Left ventricle myocardium inferior (tissue), 1 donor: Measurements from ENCODE around the gene ADCY6. TPM values are rescaled to one million over a fixed set of nuclear protein-coding genes. Genes with fewer than 3 reads are reported as not detected.

Experiments
- DNase-seq: peaks from one replicate; pipeline ENCODE4 v3.0.0-alpha.2; 2020
- H3K27ac ChIP-seq: fragments of 200-600 bp; replicated peaks from 2 replicates; pipeline ENCODE4 v1.8.0; 2021
- H3K27me3 ChIP-seq: fragments of 200-600 bp; 2 replicates; pipeline ENCODE4 v1.8.0; 2021; ENCODE audit warnings: low read depth
- H3K36me3 ChIP-seq: fragments of 200-600 bp; 2 replicates; pipeline ENCODE4 v1.8.0; 2021
- H3K4me1 ChIP-seq: fragments of 200-600 bp; 2 replicates; pipeline ENCODE4 v1.8.0; 2021
- H3K4me3 ChIP-seq: fragments of 200-600 bp; 2 replicates; pipeline ENCODE4 v1.8.0; 2021; ENCODE audit warnings: mild to moderate bottlenecking, moderate library complexity
- H3K9me3 ChIP-seq: fragments of 200-600 bp; replicated peaks from 2 replicates; pipeline ENCODE4 v1.8.0; 2021
- intact Hi-C: fragments of 100-400 bp; cut with micrococcal nuclease; formaldehyde crosslinking; loops from one replicate; pipeline ENCODE4 v1.11.0; 2022
- total RNA-seq: library from RNA; stranded (reverse); fragmentation: NEBNext Ultra II Directional; extraction: Animal tissue kit (Norgen Biotek cat#: 25700); gene quantifications from one replicate; pipeline ENCODE4 v1.2.1, GENCODE V29; 2021
- TF ChIP-seq, protein P1 (sequence below): fragments of 200-600 bp; IDR thresholded peaks from 2 replicates; pipeline ENCODE4 v1.8.0; 2021; ENCODE audit warnings: antibody characterized with exemption, mild to moderate bottlenecking, borderline replicate concordance
- donor health status: DM: no; HTN: yes; CAD: no; lungs with severe emphysema.

Gene ADCY6
- total RNA-seq, 1 donor from 2014 or later = 98.4 TPM

DNA sequence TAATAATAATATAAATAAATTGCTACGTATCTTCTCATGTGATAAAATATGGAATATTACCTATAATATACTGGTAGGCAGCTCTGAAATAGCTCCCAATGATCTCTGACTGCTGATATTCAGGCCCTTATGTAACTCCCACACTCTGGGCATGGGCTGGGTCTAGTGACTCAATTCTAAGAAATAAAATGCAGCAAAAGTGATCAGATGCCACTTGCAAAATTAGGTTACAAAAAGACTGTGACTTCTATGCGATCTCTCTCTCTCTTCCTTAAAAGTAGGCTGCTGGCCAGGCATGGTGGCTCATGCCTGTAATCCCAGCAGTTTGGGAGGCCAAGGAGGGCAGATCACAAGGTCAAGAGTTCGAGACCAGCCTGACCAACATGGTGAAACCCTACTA is 19.1 kb upstream of the ADCY6 start:
- Histone ChIP-seq H3K4me3 (no peak overlapping the region), H3K36me3 (no peaks in the 10 kb centered on the region), H3K4me1 (no peaks in the 10 kb centered on the region), H3K27me3 (no peaks in the 10 kb centered on the region), H3K27ac (no peak overlapping the region), H3K9me3 (no peaks in the 10 kb centered on the region)
- intact Hi-C loops = no loop called here
- TF ChIP-seq, protein P1, sequence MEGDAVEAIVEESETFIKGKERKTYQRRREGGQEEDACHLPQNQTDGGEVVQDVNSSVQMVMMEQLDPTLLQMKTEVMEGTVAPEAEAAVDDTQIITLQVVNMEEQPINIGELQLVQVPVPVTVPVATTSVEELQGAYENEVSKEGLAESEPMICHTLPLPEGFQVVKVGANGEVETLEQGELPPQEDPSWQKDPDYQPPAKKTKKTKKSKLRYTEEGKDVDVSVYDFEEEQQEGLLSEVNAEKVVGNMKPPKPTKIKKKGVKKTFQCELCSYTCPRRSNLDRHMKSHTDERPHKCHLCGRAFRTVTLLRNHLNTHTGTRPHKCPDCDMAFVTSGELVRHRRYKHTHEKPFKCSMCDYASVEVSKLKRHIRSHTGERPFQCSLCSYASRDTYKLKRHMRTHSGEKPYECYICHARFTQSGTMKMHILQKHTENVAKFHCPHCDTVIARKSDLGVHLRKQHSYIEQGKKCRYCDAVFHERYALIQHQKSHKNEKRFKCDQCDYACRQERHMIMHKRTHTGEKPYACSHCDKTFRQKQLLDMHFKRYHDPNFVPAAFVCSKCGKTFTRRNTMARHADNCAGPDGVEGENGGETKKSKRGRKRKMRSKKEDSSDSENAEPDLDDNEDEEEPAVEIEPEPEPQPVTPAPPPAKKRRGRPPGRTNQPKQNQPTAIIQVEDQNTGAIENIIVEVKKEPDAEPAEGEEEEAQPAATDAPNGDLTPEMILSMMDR = no peak
- DNase-seq = no peak

DNA sequence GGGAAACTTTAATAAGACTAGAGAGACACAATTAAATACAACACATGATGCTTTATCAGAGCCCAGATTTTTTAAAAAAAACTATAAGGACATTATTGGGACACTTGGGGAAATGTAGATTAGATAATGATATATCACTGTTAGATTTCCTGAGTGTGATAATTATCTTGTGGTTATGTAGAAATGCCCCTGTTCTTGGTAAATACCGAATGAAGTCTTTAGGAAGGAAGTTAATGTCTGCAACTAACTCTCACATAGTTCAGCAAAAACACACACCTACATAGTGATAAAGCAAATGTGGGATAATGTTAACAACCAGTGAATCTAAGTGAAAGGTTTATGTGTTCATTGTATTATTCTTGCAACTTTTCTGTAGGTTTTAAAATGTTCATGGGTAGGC is 14.8 kb upstream of the ADCY6 start:
- H3K27me3 ChIP-seq = peaks cover 21% of the 10 kb centered on the region
- intact Hi-C loops = no loop called here
- no peaks in the 10 kb centered on the region for H3K4me1 ChIP-seq
- DNase-seq = no peak
- H3K36me3 ChIP-seq = no peaks in the 10 kb centered on the region
- TF ChIP-seq, protein P1 = no peak
- no peak overlapping the region for H3K27ac ChIP-seq
- no peaks in the 10 kb centered on the region for H3K9me3 ChIP-seq
- no peak overlapping the region for H3K4me3 ChIP-seq

DNA sequence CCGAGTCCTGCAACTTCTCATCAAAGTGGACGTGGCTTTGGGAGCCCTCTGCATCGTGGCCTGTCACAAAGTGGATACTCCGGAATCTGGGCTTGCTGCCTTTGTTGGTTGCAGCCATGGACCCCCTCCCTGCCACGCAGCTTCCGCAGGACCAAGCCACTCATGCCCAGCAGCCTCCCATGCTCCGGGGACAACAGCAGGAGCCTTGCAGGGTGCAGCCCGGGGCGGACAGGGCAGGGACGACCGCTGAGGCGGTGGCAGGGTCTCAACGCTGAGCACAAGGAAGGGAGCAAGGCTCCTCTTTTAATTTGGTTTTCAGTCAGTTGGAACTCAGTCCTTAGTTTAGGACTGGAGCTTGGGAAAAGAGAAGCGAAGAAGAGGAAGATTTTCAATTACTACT is 12.1 kb upstream of the ADCY6 start:
- Histone ChIP-seq H3K27ac (no peak overlapping the region), H3K36me3 (no peaks in the 10 kb centered on the region), H3K4me1 (peaks cover 1% of the 10 kb centered on the region), H3K4me3 (no peak overlapping the region), H3K9me3 (no peaks in the 10 kb centered on the region), H3K27me3 (peaks cover 21% of the 10 kb centered on the region)
- no peak for DNase-seq
- TF ChIP-seq, protein P1 = no peak
- intact Hi-C loops = no loop called here

DNA sequence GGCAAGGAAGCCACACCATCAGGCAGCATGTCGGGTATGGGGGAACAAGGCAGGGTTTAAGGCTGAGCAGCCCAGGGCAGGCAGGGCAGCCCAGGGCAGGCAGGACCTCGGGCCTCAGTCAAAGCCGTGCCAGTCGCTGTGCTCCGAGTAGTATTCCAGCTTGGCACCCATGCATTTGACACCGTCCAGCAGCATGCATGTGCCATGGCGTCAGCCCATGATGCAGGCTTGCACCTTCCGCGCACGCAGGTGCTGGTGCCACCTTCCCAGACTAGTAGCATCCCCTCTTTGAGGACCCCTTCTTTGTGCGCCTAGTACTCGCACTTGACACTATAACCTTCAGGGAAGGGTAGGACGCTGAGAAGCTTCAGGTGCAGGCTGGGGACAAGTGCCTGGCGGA is 11.6 kb upstream of the ADCY6 start:
- H3K4me1 ChIP-seq = peaks cover 6% of the 10 kb centered on the region
- H3K27ac ChIP-seq = no peak overlapping the region
- no peaks in the 10 kb centered on the region for H3K36me3 ChIP-seq
- peaks cover 21% of the 10 kb centered on the region for H3K27me3 ChIP-seq
- TF ChIP-seq, protein P1 = no peak
- intact Hi-C loops = no loop called here
- H3K9me3 ChIP-seq = no peaks in the 10 kb centered on the region
- H3K4me3 ChIP-seq = no peak overlapping the region
- no peak for DNase-seq

DNA sequence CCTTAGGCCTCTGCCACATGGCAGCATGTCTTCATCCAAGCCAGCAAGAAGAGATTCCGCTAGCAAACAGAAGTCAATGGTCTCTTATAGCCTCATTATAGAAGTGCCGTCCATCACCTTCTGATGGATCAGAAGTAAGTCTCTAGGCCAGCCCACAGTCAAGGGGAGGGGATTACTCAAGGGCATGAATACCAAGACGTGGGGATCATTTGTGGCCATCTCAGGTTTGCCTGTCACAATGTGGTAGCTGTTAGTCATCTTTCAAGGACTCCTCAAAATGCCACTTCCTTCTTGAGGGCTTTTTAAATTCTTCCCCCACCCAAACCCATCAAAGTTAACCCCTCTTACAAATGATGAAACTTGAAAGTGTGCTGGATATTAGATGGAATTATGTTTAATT is 8.1 kb upstream of the ADCY6 start:
- no peaks in the 10 kb centered on the region for H3K9me3 ChIP-seq
- no peak overlapping the region for H3K4me3 ChIP-seq
- TF ChIP-seq, protein P1 = no peak
- H3K36me3 ChIP-seq = no peaks in the 10 kb centered on the region
- peaks cover 21% of the 10 kb centered on the region for H3K27me3 ChIP-seq
- intact Hi-C loops = no loop called here
- H3K27ac ChIP-seq = no peak overlapping the region
- DNase-seq = no peak
- peaks cover 7% of the 10 kb centered on the region for H3K4me1 ChIP-seq
